D721Med (cell line): ENCODE data around the gene FEV.

ENCODE experiments used
- DNase-seq: peaks from one replicate; pipeline ENCODE4 v3.0.0; 2011; ENCODE audit warnings: low spot score; ENCODE audit not compliant: insufficient read length
- FAIRE-seq: peaks from 2 replicates; lab custom pipeline; 2011; peaks lifted over from hg19 to GRCh38; lab: Jason Lieb, UNC
- CTCF ChIP-seq: IDR thresholded peaks from 2 replicates; pipeline ENCODE4 v1.5.1; 2012; ENCODE audit warnings: mild to moderate bottlenecking, control low read depth; ENCODE audit not compliant: insufficient read depth; ENCODE audit errors: missing control alignments

The FEV gene

DNA sequence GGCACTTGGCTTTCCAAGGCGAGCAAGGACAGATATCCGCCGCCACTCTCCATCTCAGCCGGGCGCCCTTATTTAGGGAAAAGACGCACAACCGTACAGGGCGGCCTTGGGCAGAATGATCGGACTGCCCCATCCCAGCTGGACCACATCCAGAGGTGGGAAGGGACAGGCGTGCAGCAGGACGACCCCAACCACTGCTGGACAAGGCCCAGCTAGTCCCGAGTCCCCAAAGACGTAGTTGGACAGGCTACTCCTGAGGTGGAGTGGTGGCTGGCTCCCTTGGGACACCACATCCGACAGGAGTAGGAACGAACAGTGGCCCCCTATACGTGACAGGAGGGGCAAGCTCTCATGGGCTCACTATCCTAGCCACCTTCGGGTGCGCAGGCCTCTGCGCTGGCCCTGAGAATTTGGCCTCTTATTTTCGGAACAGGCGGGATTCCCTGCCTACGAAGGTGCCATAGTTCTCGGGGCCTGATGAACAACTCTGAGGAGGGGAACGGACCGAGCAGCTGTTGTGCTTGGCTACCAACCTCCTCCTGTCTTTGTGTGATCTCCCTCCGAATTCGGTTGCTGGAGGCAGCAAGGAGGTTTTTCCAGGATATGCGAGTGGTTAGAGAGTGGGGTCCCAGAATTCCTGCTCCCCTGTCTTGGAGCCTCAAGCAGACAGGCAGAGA lies 2.3 kb downstream of the FEV start:
- FAIRE-seq, result no peak
- DNase-seq, result peak; percentile 6
- no peak for TF ChIP-seq CTCF

- TF ChIP-seq CTCF, result no peak
- FAIRE-seq, result no peak
- DNase-seq, result no peak
These were observed 3.0 kb downstream of the FEV start for GRCh38 chr2:218981881-218982585.

- TF ChIP-seq CTCF, result peak; percentile 30
- no peak for FAIRE-seq
- DNase-seq, result peak; percentile 15
These were observed 3.5 kb downstream of the FEV start for GRCh38 chr2:218981390-218981880.

DNA sequence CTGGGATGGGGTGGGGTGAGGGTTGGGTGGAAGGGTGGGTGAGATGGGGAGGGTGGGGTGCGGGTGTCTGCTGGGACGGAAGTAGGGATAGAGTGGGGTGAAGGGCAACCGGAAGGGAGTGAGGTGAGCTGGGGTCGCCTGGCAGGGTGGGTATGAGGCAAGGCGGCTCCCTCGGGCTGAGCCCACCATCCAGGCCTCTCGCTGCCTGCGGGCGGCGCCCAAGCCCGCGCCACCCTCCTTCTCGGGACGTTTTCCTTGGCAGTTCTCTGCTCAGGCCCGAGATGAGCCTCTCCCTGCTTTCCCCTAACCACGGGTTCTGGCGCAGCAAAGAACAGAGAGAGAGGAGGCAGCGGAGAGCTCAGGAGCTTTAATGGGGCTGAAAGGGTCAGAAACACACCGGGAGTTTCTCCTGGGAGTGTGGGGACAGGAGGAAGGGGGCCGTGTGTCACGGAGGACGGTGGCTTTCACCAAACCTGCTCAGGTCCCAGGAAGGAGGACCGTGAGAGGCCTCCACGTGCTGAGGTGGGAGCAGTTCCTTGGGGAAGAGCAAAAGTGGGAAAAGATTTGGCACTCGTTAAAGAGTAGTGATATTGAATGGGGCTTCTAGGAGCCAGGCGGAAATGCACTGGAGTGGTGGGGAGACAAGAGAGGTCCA lies 4.1 kb downstream of the FEV start:
- DNase-seq, result peak; percentile 3
- TF ChIP-seq CTCF, result peak; percentile 6
- no peak for FAIRE-seq

DNA sequence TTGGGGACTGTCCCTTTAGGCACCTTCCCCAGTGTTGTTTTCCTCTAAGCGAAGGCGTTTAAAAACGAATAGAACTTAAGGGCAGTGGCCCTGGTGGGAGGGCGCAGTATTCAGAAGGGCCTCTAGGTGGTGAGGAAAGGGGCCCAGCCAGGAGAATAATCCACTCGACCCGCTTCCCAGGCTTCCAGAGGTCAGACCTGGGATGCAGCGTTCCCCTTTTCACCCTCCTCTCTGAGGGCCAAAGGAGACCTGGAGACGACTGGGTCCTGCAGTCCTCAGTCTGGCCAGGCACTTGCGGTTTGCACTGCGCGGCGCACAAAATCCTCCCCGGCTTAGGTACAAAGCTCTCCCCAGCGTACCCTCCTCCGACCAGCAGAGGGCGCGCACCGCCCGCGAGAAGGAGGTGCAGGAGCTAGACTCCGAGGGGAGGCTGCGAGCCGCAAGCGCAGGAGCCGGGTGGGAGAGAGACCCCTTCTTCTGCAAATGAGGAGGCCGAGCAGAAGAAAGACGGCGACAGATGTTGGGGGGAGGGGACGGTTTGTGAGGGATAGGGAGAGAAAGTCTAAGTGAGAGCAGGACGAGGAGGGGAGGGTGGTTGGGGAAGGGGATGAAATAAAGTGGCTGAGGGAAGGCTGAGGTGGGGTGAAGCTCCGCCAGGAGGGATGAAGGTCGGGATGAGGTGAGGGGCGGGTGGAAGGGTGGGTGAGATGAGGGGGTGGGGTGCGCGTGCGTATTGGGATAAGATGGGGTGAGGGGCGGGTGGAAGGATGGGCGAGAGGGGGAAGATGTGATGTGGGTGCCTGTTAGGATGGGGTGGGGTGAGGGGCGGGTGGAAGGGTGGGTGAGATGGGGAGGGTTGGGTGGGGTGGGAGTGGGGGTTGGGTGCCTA lies 4.9 kb downstream of the FEV start:
- no peak for FAIRE-seq

More for the DNA sequence above, 4.9 kb downstream of the FEV start:
- peak; percentile 81 for TF ChIP-seq CTCF
- peak; percentile 81 for DNase-seq
